Kidney (tissue), 14 donors: Measurements from ENCODE around the gene MNT. TPM values are rescaled to one million over a fixed set of nuclear protein-coding genes. Genes with fewer than 3 reads are reported as not detected.

ENCODE experiments used
- DNase-seq, 5 donors: peaks; one replicate each; pipeline ENCODE4 v3.0.0-alpha.2; 2013 to 2020
- FAIRE-seq: peaks from 2 replicates; lab custom pipeline; 2012; peaks lifted over from hg19 to GRCh38; lab: Jason Lieb, UNC
- H3K27ac ChIP-seq, 2 donors: one replicate each; pipeline ENCODE4 v1.7.0; 2013; ENCODE audit warnings: low read depth in 2 of 2, low read length in 2 of 2, inconsistent platforms in 1 of 2
- H3K27me3 ChIP-seq: one replicate; pipeline ENCODE4 v1.7.1; 2013; ENCODE audit warnings: low read length, inconsistent platforms; ENCODE audit not compliant: control insufficient read depth, insufficient read depth
- H3K36me3 ChIP-seq, 3 donors: one replicate each; pipeline versions ENCODE4 v1.7.0 to v1.7.1; 2013; ENCODE audit warnings: low read length in 3 of 3, control low read depth in 1 of 3, inconsistent platforms in 1 of 3; ENCODE audit not compliant: insufficient read depth in 3 of 3, control insufficient read depth in 2 of 3
- H3K4me1 ChIP-seq, 3 donors: one replicate each; pipeline versions ENCODE4 v1.7.0 to v1.7.1; 2013; ENCODE audit warnings: low read length in 3 of 3, inconsistent platforms in 1 of 3, low read depth in 1 of 3; ENCODE audit not compliant: control insufficient read depth in 2 of 3, insufficient read depth in 2 of 3
- H3K4me3 ChIP-seq, 3 donors: one replicate each; pipeline versions ENCODE4 v1.7.0 to v1.8.1; 2013; ENCODE audit warnings: low read length in 3 of 3, control low read depth in 1 of 3, inconsistent platforms in 1 of 3
- H3K9ac ChIP-seq, 3 donors: one replicate each; pipeline versions ENCODE4 v1.7.0 to v1.7.1; 2013; ENCODE audit warnings: low read length in 3 of 3, control low read depth in 1 of 3, inconsistent platforms in 1 of 3
- H3K9me3 ChIP-seq, 3 donors: one replicate each; pipeline versions ENCODE4 v1.7.0 to v1.7.1; 2013; ENCODE audit warnings: low read length in 3 of 3, control low read depth in 1 of 3, inconsistent platforms in 1 of 3; ENCODE audit not compliant: control insufficient read depth in 2 of 3, insufficient read depth in 1 of 3
- CTCF ChIP-seq: IDR thresholded peaks from 3 replicates; pipeline ENCODE4 v1.5.1; 2012; ENCODE audit warnings: mild to moderate bottlenecking, moderate library complexity, borderline replicate concordance; ENCODE audit not compliant: insufficient read depth; ENCODE audit errors: extremely low read depth
- intact Hi-C: fragments of 100-400 bp; cut with DNase I; formaldehyde crosslinking; loops from one replicate; pipeline ENCODE4 v1.11.1; 2022
- polyA plus RNA-seq: library from polyadenylated mRNA; stranded (reverse); fragments of 350-450 nt; fragmentation: Illumina TruSeq; extraction: RNeasy Lipid Tissue Mini Kit (QIAGEN cat#74804); gene quantifications from one replicate; pipeline ENCODE4 v1.2.3, GENCODE V29; 2014; ENCODE audit warnings: low read depth, low replicate concordance; ENCODE audit not compliant: insufficient read depth
- total RNA-seq: library from RNA; stranded (reverse); fragmentation: NEBNext Ultra II Directional; extraction: Animal tissue kit (Norgen Biotek cat#: 25700); gene quantifications from one replicate; pipeline ENCODE4 v1.2.1, GENCODE V29; 2021
- donor health status: control.
- donor health status: control.
- donor health status: control.
- donor health status: control.
- donor health status: control.
- donor health status: DM: yes; HTN: yes; CAD: no.
- donor health status: Normal renal cell carcinoma (clear cell type).

The MNT gene
- total and polyA plus RNA-seq, 2 donors from 2014 or later: 3.7 to 39.8 TPM

DNA sequence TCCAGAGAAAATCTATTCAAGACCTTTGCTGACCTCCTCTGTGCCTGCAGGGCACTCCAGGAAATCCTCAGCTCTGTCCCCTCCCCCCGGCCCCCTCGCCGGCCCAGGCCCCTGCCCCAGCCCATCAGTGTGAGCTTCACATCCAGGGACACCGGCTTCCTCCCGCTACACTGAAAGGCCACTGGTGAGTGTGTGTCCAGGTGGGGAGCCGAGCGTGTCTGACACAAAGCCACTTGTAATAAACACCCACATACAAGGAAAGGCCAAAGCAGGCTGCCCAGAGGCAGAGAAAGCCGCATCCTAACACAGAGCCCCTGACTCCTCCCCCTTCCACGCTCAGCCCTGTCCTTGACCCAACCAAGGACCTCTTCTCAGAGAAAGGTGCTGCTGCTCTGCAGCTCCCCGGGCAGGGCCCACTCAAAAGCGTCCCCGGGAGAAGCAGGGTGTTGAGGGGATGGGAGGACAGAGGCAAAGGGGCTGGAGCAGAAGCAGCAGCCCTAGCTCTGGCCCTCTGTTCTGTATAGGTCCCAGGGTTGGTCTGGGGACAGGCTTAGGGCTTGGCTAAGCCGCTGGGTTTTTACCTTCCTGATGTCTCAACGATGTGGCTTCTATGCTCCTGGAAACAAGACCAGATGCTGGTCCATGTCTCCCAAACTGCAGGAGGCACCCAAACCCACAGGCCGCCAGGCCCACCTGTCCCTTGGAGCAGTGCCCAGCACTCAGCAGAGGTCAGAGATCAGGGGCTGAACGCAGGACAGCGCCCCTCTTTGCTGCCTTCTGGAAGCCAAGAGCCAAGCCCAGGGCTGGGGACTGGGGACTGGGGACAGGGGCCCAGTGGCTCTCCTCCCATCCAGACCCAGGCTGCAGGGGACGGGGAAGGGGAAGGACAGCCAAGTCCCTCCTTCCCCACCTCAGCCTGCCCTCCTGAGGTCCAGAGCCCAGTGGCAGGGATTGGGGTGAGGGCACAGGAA is 15.3 kb downstream of the MNT start:
- peak in 2 of 5 donors; percentile 65 to 76 for DNase-seq
- peak overlapping the region in 1 of 3 donors; percentile 43 for H3K9ac ChIP-seq
- H3K36me3 ChIP-seq: peaks cover 0 to 9% (median 0%) of the 10 kb centered on the region in 3 donors
- peak overlapping the region; percentile 65 to 88 for H3K27ac ChIP-seq
- no peak for TF ChIP-seq CTCF
- H3K4me1 ChIP-seq: peaks cover 2 to 14% (median 8%) of the 10 kb centered on the region in 3 donors
- H3K9me3 ChIP-seq: no peaks in the 10 kb centered on the region
- no peak for FAIRE-seq
- intact Hi-C loops: no loop called here
- no peaks in the 10 kb centered on the region for H3K27me3 ChIP-seq
- H3K4me3 ChIP-seq: no peak overlapping the region

DNA sequence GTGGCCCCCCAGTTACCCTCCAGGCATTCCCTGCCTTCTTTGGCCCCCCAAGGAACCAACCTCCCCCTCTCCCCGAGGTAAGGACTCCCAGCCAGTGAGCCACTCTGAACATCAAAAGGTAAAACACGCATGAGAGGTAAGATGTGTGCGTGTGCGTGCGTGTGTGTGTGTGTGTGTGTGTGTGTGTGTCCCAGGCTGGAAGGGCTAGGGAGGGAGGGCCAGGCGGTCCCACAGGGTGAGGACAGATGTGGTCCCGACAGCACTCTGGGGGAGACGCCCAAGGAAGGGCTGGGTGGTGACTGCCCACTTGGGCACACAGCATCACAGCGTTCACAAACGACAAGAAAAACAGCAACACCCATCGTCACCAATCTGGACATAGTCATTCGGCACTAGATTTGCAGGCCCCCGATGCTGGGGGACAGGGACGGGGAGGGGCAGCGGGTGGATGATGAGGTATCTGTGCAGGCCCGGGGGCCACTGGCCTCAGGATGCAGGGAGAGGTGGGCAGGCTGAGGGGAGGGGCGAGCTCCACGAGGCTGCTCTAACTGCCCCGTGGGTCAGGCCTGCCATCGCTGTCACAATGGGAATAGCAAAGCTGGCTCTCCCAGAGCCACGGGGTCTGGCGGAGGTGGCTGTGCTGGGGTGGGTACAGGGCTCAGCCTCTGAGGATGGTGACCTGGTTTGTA is 16.3 kb downstream of the MNT start:
- Histone ChIP-seq H3K4me3 (no peak overlapping the region), H3K36me3 (peaks cover 0 to 2% (median 0%) of the 10 kb centered on the region in 3 donors), H3K27ac (peak overlapping the region in 1 of 2 donors; percentile 20), H3K4me1 (peaks cover 2 to 14% (median 8%) of the 10 kb centered on the region in 3 donors), H3K9me3 (no peaks in the 10 kb centered on the region), H3K9ac (no peak overlapping the region), H3K27me3 (no peaks in the 10 kb centered on the region)
- intact Hi-C loops: loop anchor here (5.0 kb wide), 1 partner anchor 33 kb away; no protein-coding TSS in a partner anchor
- no peak for FAIRE-seq
- peak in 2 of 5 donors; percentile 65 to 70 for DNase-seq
- TF ChIP-seq CTCF: no peak

DNA sequence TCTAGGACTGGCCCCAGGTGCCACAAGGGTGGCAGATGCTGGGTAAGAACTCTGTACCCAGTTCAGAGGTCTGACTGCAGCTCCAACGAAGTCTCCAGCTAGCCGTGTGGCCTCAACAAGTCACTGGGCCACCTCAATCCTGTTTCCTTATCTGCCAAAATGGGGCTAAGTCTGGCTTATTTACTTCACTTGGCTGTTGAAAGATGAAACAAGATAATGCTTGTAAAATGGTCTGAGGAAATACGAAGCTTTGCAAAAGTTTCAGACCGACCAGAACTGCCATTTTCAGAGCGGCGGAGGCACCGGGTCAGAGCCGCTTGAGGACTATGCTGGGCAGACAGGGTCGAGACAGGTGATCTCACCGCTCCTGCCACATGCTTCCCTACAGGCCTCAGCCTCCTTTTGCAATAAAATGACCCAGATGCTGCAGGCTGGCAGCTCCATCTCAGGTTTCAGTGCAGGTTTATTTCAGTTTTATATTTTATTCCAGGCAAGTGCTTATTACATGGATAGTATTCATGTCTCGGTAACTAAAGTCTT is 17.2 kb downstream of the MNT start:
- peak in 3 of 5 donors; percentile 59 to 65 (median 61) for DNase-seq
- Histone ChIP-seq H3K27me3 (no peaks in the 10 kb centered on the region), H3K27ac (peak overlapping the region in 1 of 2 donors; percentile 27), H3K9me3 (no peaks in the 10 kb centered on the region), H3K4me1 (peaks cover 2 to 17% (median 8%) of the 10 kb centered on the region in 3 donors), H3K9ac (peak overlapping the region in 1 of 3 donors; percentile 65), H3K4me3 (no peak overlapping the region), H3K36me3 (no peaks in the 10 kb centered on the region)
- FAIRE-seq: no peak
- intact Hi-C loops: loop anchor here (5.0 kb wide), 1 partner anchor 34 kb away; no protein-coding TSS in a partner anchor
- no peak for TF ChIP-seq CTCF
